Parietal lobe (tissue), 2 donors: Measurements from ENCODE around the gene ENO2. TPM values are rescaled to one million over a fixed set of nuclear protein-coding genes. Genes with fewer than 3 reads are reported as not detected.

Source experiments
- small RNA-seq: library from RNA; depleted of rRNA; stranded (forward); fragments of <200 nt; gene quantifications from one replicate; pipeline ENCODE3, GENCODE V24; 2014; ENCODE audit warnings: low replicate concordance
- total RNA-seq: library from RNA; depleted of rRNA; stranded (reverse); fragments of >200 nt; gene quantifications from one replicate; pipeline ENCODE4 v1.2.3, GENCODE V29; 2014

The ENO2 gene
- total RNA-seq = 146 TPM

GRCh38 chr12:6914246-6914946, at the start of gene ENO2:
Gene ENO2 (plus strand): TSS chr12:6914580. CDS start chr12:6915833, 1,253 bp downstream.

DNA sequence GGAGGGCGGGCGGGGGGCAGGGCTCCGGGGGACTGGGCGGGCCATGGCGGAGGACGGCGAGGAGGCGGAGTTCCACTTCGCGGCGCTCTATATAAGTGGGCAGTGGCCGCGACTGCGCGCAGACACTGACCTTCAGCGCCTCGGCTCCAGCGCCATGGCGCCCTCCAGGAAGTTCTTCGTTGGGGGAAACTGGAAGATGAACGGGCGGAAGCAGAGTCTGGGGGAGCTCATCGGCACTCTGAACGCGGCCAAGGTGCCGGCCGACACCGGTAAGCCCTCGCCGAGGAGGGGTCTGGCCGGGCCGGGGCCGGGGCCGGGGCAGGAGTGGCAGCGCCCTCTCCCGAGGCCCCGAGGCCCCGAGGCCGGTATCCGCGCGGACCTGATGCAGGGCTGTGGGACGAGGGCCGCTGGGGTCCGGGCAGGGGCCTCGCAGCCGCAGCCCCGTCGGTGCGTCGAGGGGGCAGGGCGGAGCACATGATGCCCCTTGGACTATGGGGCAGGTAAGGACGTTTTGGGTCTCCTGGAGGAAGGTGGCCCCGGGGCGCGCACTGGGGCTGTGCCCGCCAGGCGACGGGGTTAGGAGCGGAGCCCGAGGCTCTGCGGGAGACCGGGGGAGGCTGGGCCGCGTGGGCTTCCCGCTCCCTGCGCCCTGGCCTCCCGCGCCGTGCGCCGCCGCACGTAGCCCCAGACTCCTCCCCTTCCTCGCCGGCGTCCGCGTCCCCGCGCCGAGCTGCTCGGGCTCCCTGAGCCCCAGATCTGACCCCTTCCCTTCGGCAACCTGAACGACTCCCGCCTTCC, 46.8 kb upstream of the ENO2 start, which contains the start of gene TPI1:
TPI1 (plus strand) TSS at position 119 of the 798 bp plus-strand sequence; CDS start at position 155, 36 bp downstream.

DNA sequence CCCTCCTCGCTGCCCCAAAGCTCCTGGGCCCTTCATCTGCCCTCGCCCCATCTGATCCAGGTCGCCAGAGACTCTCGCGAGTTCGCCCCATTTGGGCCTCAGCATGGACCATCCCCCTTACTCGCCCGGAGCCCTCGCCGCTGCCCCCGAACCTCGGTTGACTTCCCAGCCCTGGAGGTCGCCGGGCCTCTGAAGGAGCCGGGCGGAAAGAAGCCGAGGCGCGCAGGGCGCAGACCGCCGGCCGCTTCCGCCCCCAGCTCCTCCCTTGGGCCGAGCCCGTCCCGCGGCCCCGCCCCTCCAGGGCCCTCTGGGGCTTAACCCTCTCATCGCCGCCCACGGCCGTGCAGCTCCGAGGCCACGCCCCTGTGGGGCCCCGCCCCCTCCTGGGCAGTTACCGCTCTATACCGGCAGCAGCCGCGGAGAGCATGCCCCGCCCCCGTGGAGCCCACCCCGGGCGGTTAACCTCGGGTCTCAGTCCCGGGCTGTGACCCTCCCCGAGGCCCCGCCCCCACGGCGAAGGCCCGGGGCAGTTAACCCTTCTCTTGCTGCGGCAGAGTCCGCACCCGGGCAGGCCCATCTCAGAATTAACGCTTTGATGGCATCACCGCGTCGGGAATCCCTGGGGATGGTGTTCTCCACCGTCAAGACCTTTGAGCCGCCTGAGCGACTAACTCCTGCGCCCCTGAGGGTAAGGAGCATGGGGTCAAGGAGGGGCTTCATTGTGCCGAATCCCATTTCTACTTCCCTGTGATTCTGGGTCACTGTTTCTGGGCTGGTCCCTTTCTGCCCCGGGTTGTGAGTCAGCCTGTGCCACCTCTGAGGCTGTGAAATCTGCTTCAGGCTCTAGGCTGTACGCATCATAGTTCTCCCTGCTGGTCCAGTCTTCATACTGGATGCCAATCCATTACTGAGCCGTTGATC, 41.0 kb upstream of the ENO2 start, which contains the start of gene SPSB2:
SPSB2 (minus strand) TSS at position 210 of the 921 bp plus-strand sequence. CDS start 402 bp downstream, outside the sequence.

DNA sequence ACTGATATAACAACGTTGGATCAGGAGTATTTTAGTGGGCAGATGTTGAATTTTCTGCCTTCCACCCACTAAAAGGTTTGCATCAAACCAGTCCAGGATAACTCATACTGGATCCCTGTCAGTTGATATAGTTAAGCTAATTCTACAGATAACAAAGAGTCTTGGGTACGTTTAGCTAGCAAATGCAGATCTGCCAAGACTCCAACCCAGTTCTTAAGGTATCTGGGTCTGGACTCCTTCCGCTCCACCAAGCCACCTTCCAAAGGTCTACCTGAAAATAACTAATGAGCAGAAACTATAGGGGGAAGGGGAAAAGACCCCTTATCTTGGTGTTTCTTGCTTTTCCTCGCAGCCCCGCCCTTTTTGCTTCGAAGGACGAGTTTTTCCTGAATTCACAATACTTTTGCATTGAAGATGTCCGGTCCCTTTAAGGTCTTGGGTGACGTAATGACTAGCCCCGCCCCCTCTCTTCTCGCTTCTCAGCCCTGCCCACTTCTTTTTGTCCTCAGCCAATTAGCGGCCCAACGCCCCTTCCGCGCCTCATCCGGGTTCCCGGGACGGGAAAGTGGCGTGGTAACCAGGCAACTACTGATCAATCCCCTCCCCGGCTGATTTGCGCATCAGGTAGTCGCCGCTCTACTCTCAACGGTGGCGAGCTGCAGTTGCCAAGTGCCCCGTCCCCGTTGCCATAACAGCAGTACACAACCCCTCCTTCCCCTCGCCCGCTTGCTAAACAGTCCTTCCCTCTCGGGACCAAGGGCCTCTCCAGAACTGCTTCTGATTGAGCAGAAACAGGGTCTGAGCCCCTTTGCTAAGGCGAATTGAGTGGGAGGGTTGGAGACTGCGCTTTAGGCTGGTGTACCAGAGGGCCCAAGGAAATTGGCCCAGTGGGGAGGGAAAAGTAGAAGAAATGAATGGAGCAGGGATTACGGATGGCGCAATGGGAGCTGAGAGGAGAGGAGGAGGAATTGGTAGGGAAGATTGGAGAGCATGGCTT, 9.8 kb upstream of the ENO2 start, which contains the start of gene LRRC23:
LRRC23 (plus strand) TSS at position 543 of the 997 bp plus-strand sequence. CDS start 812 bp downstream, outside the sequence.

DNA sequence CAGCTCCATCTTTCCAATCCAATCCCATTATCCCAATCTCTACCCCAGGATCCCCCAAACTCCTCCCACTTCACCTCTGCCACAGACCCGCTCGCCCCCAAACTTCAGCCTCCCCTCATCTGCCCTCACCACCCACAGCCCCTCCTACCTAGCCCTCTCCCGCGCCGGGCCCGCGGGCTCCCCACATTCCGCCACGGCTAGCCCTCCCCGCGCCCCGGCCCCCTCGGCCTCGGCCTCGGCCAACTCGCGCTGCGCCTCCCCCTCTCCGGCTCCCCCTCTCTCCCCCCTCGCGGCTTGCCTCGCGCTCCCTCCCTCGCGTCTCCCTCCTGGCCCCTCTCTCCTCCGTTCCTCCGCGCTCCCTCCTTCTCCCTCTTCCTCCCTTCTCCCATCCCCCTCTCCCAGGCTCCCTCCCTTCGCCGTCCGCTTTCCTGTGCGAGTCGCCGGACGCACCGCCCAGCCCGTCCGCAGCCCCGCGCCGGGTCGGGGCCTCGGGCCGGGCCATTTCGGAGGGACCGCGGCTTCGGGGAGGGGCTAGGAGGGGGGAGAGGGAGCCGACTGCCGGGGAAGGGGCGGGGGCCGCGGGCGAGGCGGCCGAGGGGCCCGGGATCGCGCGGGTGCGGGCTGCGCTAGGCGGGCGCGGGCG, 13.1 kb downstream of the ENO2 start, which contains the start of gene ATN1:
ATN1 (plus strand) TSS at position 581 of the 643 bp plus-strand sequence. CDS start 6,043 bp downstream, outside the sequence.

GRCh38 chr12:6943722-6944380, 29.5 kb downstream of the ENO2 start, which contains the start of the genes C12orf57 and RNU7-1:
Gene C12orf57 (plus strand): TSS chr12:6944022. CDS start chr12:6944122, 100 bp downstream.
Gene RNU7-1 (plus strand): TSS chr12:6943816.

DNA sequence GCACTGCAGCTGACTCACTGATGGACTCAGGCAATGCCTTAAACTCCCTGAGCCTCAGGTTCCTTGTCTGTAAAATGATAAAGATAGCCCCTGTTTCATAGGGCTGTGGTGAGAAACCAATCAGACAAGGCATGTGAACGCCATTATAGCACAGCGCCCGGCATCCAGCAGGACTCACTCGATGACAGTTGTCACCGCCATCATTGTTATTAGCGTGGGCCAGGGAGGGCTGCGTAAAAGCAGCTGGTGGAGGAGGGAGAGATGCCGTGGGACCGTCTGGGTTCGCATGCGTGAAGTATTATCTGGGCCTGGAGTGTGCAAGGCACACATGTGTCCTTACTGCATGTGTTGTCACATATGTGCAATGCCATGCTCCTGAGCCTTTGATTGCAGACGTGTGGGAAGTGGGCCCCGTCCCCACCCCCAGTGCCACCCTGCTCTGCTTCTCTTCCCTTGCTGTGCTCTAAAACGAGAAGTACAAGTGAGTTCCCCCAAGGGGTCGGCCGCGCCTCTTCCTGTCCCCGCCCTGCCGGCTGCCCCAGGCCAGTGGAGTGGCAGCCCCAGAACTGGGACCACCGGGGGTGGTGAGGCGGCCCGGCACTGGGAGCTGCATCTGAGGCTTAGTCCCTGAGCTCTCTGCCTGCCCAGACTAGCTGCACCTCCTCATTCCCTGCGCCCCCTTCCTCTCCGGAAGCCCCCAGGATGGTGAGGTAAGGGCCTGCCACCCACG, 36.6 kb downstream of the ENO2 start, which contains the start of gene PTPN6:
PTPN6 (plus strand) TSS at position 546 of the 730 bp plus-strand sequence; CDS start at position 703, 157 bp downstream.

Small RNA genes lying within 50 kb of the gene (small RNA-seq; reads per million reads assigned to genes)
- gene MIR141 (0.09 reads per million), gene MIR200C (not detected), gene RNU7-1 (not detected), gene SCARNA12 (0.37 reads per million, percentile 24 among the genes with 10 or more reads in this experiment)

Other genes with a start within 250 kb of the ENO2 start
- 32.2 TPM for gene ZNF384, start 225.2 kb upstream of the ENO2 start, total RNA-seq
- 4.1 TPM for gene PIANP, start 213.8 kb upstream of the ENO2 start, total RNA-seq
- gene COPS7A, start 190.5 kb upstream of the ENO2 start, total RNA-seq = 39.4 TPM
- 110 TPM for gene MLF2, start 161.4 kb upstream of the ENO2 start, total RNA-seq
- 64.5 TPM for gene PTMS, start 148.2 kb upstream of the ENO2 start, total RNA-seq
- not detected for gene LAG3, start 142.1 kb upstream of the ENO2 start, total RNA-seq
- 1.9 TPM for gene CD4, start 125.1 kb upstream of the ENO2 start, total RNA-seq
- gene GPR162, start 92.8 kb upstream of the ENO2 start, total RNA-seq = 57.0 TPM
- gene P3H3, start 86.2 kb upstream of the ENO2 start, total RNA-seq = 25.7 TPM
- gene GNB3, start 73.7 kb upstream of the ENO2 start, total RNA-seq = 5.9 TPM
- gene CDCA3, start 63.3 kb upstream of the ENO2 start, total RNA-seq = 4.1 TPM
- gene USP5, start 62.4 kb upstream of the ENO2 start, total RNA-seq = 64.8 TPM
- 181 TPM for gene TPI1, start 47.0 kb upstream of the ENO2 start, total RNA-seq
- gene SPSB2, start 41.3 kb upstream of the ENO2 start, total RNA-seq = 2.8 TPM
- 8.5 TPM for gene LRRC23, start 9.8 kb upstream of the ENO2 start, total RNA-seq
- gene ATN1, start 13.4 kb downstream of the ENO2 start, total RNA-seq = 22.5 TPM
- not detected for gene RNU7-1, start 29.2 kb downstream of the ENO2 start, total RNA-seq
- 295 TPM for gene C12orf57, start 29.4 kb downstream of the ENO2 start, total RNA-seq
- 3.4 TPM for gene PTPN6, start 36.8 kb downstream of the ENO2 start, total RNA-seq
- 104 TPM for gene PHB2, start 56.1 kb downstream of the ENO2 start, total RNA-seq
- gene EMG1, start 56.3 kb downstream of the ENO2 start, total RNA-seq = 39.4 TPM
- 15.0 TPM for gene LPCAT3, start 103.9 kb downstream of the ENO2 start, total RNA-seq
- gene C1S, start 146.1 kb downstream of the ENO2 start, total RNA-seq = 8.1 TPM
- gene C1R, start 177.9 kb downstream of the ENO2 start, total RNA-seq = 1.6 TPM
- gene C1RL, start 194.6 kb downstream of the ENO2 start, total RNA-seq = 5.9 TPM
- gene RBP5, start 214.3 kb downstream of the ENO2 start, total RNA-seq = not detected
- gene CLSTN3, start 215.8 kb downstream of the ENO2 start, total RNA-seq = 79.2 TPM